GM12878 (cell line): ENCODE measurements around the gene POLN. TPM values are rescaled to one million over a fixed set of nuclear protein-coding genes. Genes with fewer than 3 reads are reported as not detected.

Source experiments
- ATAC-seq: fragments of 200-7000 bp; cut with Tn5 transposase; 3 replicates; pipeline ENCODE4 v1.9.1; 2020; ENCODE audit warnings: mild to moderate bottlenecking, moderate library complexity
- BruUV-seq: library from RNA; stranded (reverse); fragments of 400-500 nt; replicated peaks from 2 replicates; lab custom pipeline; 2021; lab: Mats Ljungman, UMichigan
- CTCF ChIA-PET: fragments of 300-600 bp; sonication (Branson Sonifier 250); formaldehyde crosslinking; extraction: SDS; loops from one replicate; lab custom pipeline; 2021; ENCODE audit warnings: inconsistent platforms; lab: Yijun Ruan, JAX
- POLR2A ChIA-PET: fragments of 350-600 bp; formaldehyde crosslinking; extraction: SDS; loops from one replicate; lab custom pipeline; 2021; ENCODE audit warnings: inconsistent platforms; lab: Charles Lee
- RAD21 ChIA-PET: fragments of 300-600 bp; sonication (Branson Sonifier 250); formaldehyde crosslinking; loops from one replicate; lab custom pipeline; 2023; ENCODE audit warnings: antibody characterized with exemption; ENCODE audit not compliant: unreplicated experiment; lab: Charles Lee
- SMC1A ChIA-PET: fragments of 300-600 bp; sonication (Branson Sonifier 250); formaldehyde crosslinking; loops from one replicate; lab custom pipeline; 2023; ENCODE audit not compliant: unreplicated experiment, uncharacterized antibody; lab: Charles Lee
- DNase-seq: peaks from one replicate; pipeline ENCODE4 v3.0.0-alpha.2; 2011; ENCODE audit warnings: low read depth, low spot score
- FAIRE-seq: peaks from 3 replicates; lab custom pipeline; 2011; peaks lifted over from hg19 to GRCh38; lab: Jason Lieb, UNC
- H2AFZ ChIP-seq: 2 replicates; pipeline ENCODE4 v1.6.0; 2011; ENCODE audit warnings: low read depth, low read length, control low read depth; ENCODE audit not compliant: control insufficient read depth
- H3K27ac ChIP-seq: 2 replicates; pipeline ENCODE4 v1.5.1; 2011; ENCODE audit warnings: control low read depth; ENCODE audit not compliant: control insufficient read depth, insufficient read depth
- H3K27me3 ChIP-seq, 2 experiments: replicated peaks in 1 of 2; 2 replicates each; pipeline versions ENCODE4 v1.6.0 to v1.6.1; 2011; ENCODE audit warnings: low read length in 1 of 2; ENCODE audit not compliant: control insufficient read depth in 2 of 2, insufficient read depth in 2 of 2
- H3K36me3 ChIP-seq, 2 experiments: 2 replicates each; pipeline ENCODE4 v1.5.1; 2011; ENCODE audit warnings: low read length in 1 of 2; ENCODE audit not compliant: control insufficient read depth in 2 of 2, insufficient read depth in 2 of 2
- H3K4me1 ChIP-seq: 2 replicates; pipeline ENCODE4 v1.6.1; 2011; ENCODE audit warnings: mild to moderate bottlenecking, low read length, moderate library complexity, mixed read lengths; ENCODE audit not compliant: control insufficient read depth, insufficient read depth
- H3K4me2 ChIP-seq: 2 replicates; pipeline ENCODE4 v1.6.0; 2011; ENCODE audit warnings: control low read depth; ENCODE audit not compliant: control insufficient read depth, insufficient read depth
- H3K4me3 ChIP-seq: fragments of 200-600 bp; sonication (generic); 2 replicates; pipeline ENCODE4 v1.5.1; 2016
- H3K79me2 ChIP-seq: 2 replicates; pipeline ENCODE4 v1.6.0; 2011; ENCODE audit warnings: low read length; ENCODE audit not compliant: control insufficient read depth, insufficient read depth
- H3K9ac ChIP-seq: 2 replicates; pipeline ENCODE4 v1.8.0; 2011; ENCODE audit warnings: low read length, control low read depth, mixed read lengths; ENCODE audit not compliant: control insufficient read depth, insufficient read depth
- H3K9me3 ChIP-seq: replicated peaks from 3 replicates; pipeline ENCODE4 v1.5.1; 2011; ENCODE audit warnings: mild to moderate bottlenecking, low read length; ENCODE audit not compliant: control insufficient read depth, insufficient read depth
- H4K20me1 ChIP-seq: 2 replicates; pipeline ENCODE4 v1.6.0; 2011; ENCODE audit not compliant: control insufficient read depth, insufficient read depth
- IKZF1 ChIP-seq: fragments of 450-650 bp; conservative IDR thresholded peaks from 2 replicates; pipeline ENCODE4 v1.6.1; 2017; ENCODE audit warnings: antibody characterized with exemption, mild to moderate bottlenecking
- IKZF2 ChIP-seq, 2 experiments: fragments of 450-650 bp; IDR thresholded peaks; 2 replicates each; pipeline ENCODE4 v1.6.1; 2017; ENCODE audit warnings: mild to moderate bottlenecking in 2 of 2, moderate library complexity in 2 of 2
- KDM1A ChIP-seq: fragments of 200-600 bp; sonication (generic); IDR thresholded peaks from 2 replicates; pipeline ENCODE4 v1.6.1; 2016; ENCODE audit warnings: borderline replicate concordance
- NRF1 ChIP-seq: conservative IDR thresholded peaks from 2 replicates; pipeline ENCODE4 v1.6.1; 2011; ENCODE audit warnings: mild to moderate bottlenecking, low read depth, low read length, improper control_type of control experiment
- RB1 ChIP-seq: fragments of 450-650 bp; formaldehyde crosslinking; IDR thresholded peaks from 2 replicates; pipeline ENCODE4 v1.6.1; 2017; ENCODE audit warnings: mild to moderate bottlenecking, borderline replicate concordance
- SIX5 ChIP-seq: IDR thresholded peaks from 2 replicates; pipeline ENCODE4 v1.6.1; 2011; ENCODE audit warnings: mild to moderate bottlenecking, low read depth, low read length, moderate library complexity; ENCODE audit not compliant: severe bottlenecking
- TAF1 ChIP-seq: IDR thresholded peaks from 2 replicates; pipeline ENCODE4 v1.6.1; 2011; ENCODE audit warnings: mild to moderate bottlenecking, low read depth, low read length, borderline replicate concordance
- TCF7 ChIP-seq: IDR thresholded peaks from 2 replicates; pipeline ENCODE4 v1.6.1; 2014; ENCODE audit warnings: antibody characterized with exemption, borderline replicate concordance
- ZNF622 ChIP-seq: fragments of 450-650 bp; IDR thresholded peaks from 2 replicates; pipeline ENCODE4 v1.6.1; 2017; ENCODE audit warnings: mild to moderate bottlenecking, inconsistent platforms
- WGBS: methylation state at CpG from one replicate; pipeline ENCODE4 v1.1.6; 2016; ENCODE audit warnings: low lambda C conversion rate; ENCODE audit not compliant: insufficient replicate concordance, insufficient coverage; ENCODE audit errors: missing lambda C conversion rate; 5-methylcytosine and 5-hydroxymethylcytosine counted together
- in situ Hi-C: fragments of 300-500 bp; cut with MboI; formaldehyde crosslinking; loops from 9 replicates; pipeline ENCODE4 v1.14.3; 2018; ENCODE audit warnings: mixed read lengths
- intact Hi-C: fragments of 100-400 bp; cut with micrococcal nuclease; formaldehyde crosslinking; loops from one replicate; pipeline ENCODE4 v1.14.2; 2022; ENCODE audit not compliant: unreplicated experiment
- polyA plus RNA-seq, 11 experiments: library from polyadenylated mRNA; depleted of rRNA in 4 of 11; unstranded in 6 of 11; stranded (reverse) in 5 of 11; fragments of >200 nt; fragmentation: Nextera tagmentation in 4 of 11; fragmentation: Illumina TruSeq in 1 of 11; extraction: Ambion mirVana in 4 of 11; extraction: Trizol in 1 of 11; gene quantifications; 1 replicate in 1 of 11; 2 replicates in 10 of 11; pipeline versions ENCODE4 v1.2.1 to v1.2.3, GENCODE V29; 2011 to 2016; ENCODE audit warnings: inconsistent platforms in 2 of 11, missing spikeins in 2 of 11, low read depth in 1 of 11
- total RNA-seq, 4 experiments: library from RNA; depleted of rRNA in 3 of 4; stranded (reverse); fragments of >200 nt in 3 of 4; fragmentation: Illumina TruSeq in 1 of 4; extraction: Trizol in 1 of 4; gene quantifications; 2 replicates each; pipeline versions ENCODE4 v1.2.1 to v1.2.3, GENCODE V29; 2013 to 2021
- TF ChIP-seq, protein P1 (sequence below): fragments of 450-650 bp; IDR thresholded peaks from 2 replicates; pipeline ENCODE4 v1.6.1; 2017; ENCODE audit warnings: borderline replicate concordance
- TF ChIP-seq, protein P2 (sequence below): IDR thresholded peaks from 2 replicates; pipeline ENCODE4 v1.6.1; 2012; ENCODE audit warnings: low read length, inconsistent platforms
- TF ChIP-seq, protein P3 (sequence below): IDR thresholded peaks from 2 replicates; pipeline ENCODE4 v1.6.1; 2012; ENCODE audit warnings: improper control_type of control experiment, low read depth, low read length; ENCODE audit not compliant: insufficient replicate concordance

The POLN gene
- total and polyA plus RNA-seq, 10 of the 15 experiments (the other 5 are each of a cell fraction or from before 2014, with no cell fraction given) = 0.09 to 2.0 (median 0.95) TPM; not detected in 1

DNA sequence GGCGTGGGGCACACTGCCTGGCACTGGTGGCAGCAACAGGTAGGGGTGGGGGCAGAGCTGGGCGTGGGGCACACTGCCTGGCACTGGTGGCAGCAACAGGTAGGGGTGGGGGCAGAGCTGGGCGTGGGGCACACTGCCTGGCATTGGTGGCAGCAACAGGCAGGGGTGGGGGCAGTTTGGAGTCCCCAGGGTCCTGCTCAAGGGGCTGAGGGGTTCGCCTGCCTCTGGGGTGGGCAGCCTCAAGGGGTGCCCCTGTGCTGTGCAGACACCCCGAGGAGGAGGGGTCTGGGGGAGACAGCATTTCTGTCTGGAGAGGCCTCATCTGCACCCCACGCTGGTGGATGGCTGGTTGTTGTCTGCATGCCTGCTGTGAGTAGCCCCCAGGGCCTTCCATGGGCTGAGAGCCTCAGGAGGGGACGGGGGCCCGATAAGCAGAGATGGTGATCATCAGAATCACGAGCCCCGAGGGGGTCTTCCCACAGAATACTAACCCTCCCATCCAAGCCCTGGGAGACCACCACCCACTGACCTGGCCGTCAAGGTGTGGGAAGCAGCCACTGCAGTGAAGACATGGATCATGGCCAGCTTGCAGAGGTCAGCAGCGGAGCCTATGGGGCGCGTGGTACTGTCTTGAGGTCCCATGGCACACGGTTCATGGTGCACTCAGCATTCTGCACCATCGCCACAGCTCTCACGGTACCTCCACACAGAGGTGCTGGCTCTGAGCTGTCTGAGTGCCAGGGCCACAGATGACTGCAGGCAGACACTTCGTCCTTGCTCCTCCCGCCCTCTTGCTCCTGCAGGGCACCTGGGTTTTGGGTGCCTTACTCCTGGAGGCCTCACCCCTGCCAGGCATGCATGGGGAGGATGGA lies 161.3 kb downstream of the POLN start:
- Histone ChIP-seq H3K9me3 (no peaks in the 10 kb centered on the region), H3K27me3 (peaks cover 0 to 2% of the 10 kb centered on the region in 2 experiments; a peak in 2 of 4 replicates), H3K36me3 (no peaks in the 10 kb centered on the region), H3K79me2 (no peaks in the 10 kb centered on the region), H2AFZ (no peak overlapping the region), H3K4me3 (no peak overlapping the region), H3K27ac (no peak overlapping the region), H3K4me1 (peaks cover 3% of the 10 kb centered on the region), H4K20me1 (no peaks in the 10 kb centered on the region), H3K4me2 (no peak overlapping the region), H3K9ac (no peak overlapping the region)
- no peak for FAIRE-seq
- 24% methylated on average over 19 of the region's 19 CpGs for WGBS
- ChIA-PET CTCF (no interaction called here), SMC1A (no interaction called here), POLR2A (no interaction called here), RAD21 (interaction anchor here (0.7 kb wide), 1 partner anchor 97 kb away, joined by 3 read pairs; no protein-coding TSS in a partner anchor)
- DNase-seq = no peak
- no peak for ATAC-seq
- in situ Hi-C loops (no loop called here), intact Hi-C loops (no loop called here)
- BruUV-seq = no TSS peak
- TF ChIP-seq RB1 (no peak), IKZF2 (IDR thresholded peaks at IDR 0.05) (no peak), ZNF622 (no peak), NRF1 (no peak), KDM1A (no peak), SIX5 (no peak), IKZF1 (no peak), TAF1 (no peak), TCF7 (no peak)
- TF ChIP-seq, protein P1, sequence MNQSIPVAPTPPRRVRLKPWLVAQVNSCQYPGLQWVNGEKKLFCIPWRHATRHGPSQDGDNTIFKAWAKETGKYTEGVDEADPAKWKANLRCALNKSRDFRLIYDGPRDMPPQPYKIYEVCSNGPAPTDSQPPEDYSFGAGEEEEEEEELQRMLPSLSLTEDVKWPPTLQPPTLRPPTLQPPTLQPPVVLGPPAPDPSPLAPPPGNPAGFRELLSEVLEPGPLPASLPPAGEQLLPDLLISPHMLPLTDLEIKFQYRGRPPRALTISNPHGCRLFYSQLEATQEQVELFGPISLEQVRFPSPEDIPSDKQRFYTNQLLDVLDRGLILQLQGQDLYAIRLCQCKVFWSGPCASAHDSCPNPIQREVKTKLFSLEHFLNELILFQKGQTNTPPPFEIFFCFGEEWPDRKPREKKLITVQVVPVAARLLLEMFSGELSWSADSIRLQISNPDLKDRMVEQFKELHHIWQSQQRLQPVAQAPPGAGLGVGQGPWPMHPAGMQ = no peak
- TF ChIP-seq, protein P2, sequence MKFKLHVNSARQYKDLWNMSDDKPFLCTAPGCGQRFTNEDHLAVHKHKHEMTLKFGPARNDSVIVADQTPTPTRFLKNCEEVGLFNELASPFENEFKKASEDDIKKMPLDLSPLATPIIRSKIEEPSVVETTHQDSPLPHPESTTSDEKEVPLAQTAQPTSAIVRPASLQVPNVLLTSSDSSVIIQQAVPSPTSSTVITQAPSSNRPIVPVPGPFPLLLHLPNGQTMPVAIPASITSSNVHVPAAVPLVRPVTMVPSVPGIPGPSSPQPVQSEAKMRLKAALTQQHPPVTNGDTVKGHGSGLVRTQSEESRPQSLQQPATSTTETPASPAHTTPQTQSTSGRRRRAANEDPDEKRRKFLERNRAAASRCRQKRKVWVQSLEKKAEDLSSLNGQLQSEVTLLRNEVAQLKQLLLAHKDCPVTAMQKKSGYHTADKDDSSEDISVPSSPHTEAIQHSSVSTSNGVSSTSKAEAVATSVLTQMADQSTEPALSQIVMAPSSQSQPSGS = no peak
- TF ChIP-seq, protein P3, sequence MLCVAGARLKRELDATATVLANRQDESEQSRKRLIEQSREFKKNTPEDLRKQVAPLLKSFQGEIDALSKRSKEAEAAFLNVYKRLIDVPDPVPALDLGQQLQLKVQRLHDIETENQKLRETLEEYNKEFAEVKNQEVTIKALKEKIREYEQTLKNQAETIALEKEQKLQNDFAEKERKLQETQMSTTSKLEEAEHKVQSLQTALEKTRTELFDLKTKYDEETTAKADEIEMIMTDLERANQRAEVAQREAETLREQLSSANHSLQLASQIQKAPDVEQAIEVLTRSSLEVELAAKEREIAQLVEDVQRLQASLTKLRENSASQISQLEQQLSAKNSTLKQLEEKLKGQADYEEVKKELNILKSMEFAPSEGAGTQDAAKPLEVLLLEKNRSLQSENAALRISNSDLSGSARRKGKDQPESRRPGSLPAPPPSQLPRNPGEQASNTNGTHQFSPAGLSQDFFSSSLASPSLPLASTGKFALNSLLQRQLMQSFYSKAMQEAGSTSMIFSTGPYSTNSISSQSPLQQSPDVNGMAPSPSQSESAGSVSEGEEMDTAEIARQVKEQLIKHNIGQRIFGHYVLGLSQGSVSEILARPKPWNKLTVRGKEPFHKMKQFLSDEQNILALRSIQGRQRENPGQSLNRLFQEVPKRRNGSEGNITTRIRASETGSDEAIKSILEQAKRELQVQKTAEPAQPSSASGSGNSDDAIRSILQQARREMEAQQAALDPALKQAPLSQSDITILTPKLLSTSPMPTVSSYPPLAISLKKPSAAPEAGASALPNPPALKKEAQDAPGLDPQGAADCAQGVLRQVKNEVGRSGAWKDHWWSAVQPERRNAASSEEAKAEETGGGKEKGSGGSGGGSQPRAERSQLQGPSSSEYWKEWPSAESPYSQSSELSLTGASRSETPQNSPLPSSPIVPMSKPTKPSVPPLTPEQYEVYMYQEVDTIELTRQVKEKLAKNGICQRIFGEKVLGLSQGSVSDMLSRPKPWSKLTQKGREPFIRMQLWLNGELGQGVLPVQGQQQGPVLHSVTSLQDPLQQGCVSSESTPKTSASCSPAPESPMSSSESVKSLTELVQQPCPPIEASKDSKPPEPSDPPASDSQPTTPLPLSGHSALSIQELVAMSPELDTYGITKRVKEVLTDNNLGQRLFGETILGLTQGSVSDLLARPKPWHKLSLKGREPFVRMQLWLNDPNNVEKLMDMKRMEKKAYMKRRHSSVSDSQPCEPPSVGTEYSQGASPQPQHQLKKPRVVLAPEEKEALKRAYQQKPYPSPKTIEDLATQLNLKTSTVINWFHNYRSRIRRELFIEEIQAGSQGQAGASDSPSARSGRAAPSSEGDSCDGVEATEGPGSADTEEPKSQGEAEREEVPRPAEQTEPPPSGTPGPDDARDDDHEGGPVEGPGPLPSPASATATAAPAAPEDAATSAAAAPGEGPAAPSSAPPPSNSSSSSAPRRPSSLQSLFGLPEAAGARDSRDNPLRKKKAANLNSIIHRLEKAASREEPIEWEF = no peak
